Suprapubic skin (tissue), 3 donors: ENCODE results near the gene STARD8.

ENCODE experiments used
- CTCF ChIP-seq, 2 donors: fragments of 200-600 bp in 1 of 2; fragments of 450-650 bp in 1 of 2; sonication (generic) in 1 of 2; IDR thresholded peaks; one replicate each; pipeline ENCODE4 v1.5.1; 2016 to 2019; ENCODE audit warnings: antibody characterized with exemption in 2 of 2, mild to moderate bottlenecking in 1 of 2, moderate library complexity in 1 of 2
- POLR2A ChIP-seq, 2 donors: fragments of 450-650 bp; IDR thresholded peaks; one replicate each; pipeline ENCODE4 v1.6.1; 2017; ENCODE audit warnings: antibody characterized with exemption in 2 of 2, mild to moderate bottlenecking in 2 of 2, moderate library complexity in 2 of 2

GRCh38 chrX:68757731-68758130 lies 110.3 kb downstream of the STARD8 start:
- TF ChIP-seq POLR2A (IDR thresholded peaks at IDR 0.05) (no peak), CTCF (IDR thresholded peaks at IDR 0.05) (no peak)
